IPS-20b (cell line): ENCODE measurements around the gene ENTPD6.

Source experiments
- H3K27ac ChIP-seq: one replicate; pipeline ENCODE4 v1.5.1; 2013; ENCODE audit warnings: low read length
- H3K27me3 ChIP-seq: 2 replicates; pipeline ENCODE4 v1.6.1; 2013; ENCODE audit warnings: mild to moderate bottlenecking, low read length, inconsistent platforms; ENCODE audit not compliant: insufficient read depth
- H3K36me3 ChIP-seq: 2 replicates; pipeline ENCODE4 v1.6.1; 2013; ENCODE audit warnings: low read depth, mild to moderate bottlenecking, inconsistent platforms, low read length, moderate library complexity; ENCODE audit not compliant: insufficient read depth
- H3K4me1 ChIP-seq: 2 replicates; pipeline ENCODE4 v1.6.1; 2013; ENCODE audit warnings: mild to moderate bottlenecking, control low read depth, inconsistent platforms, low read length, moderate library complexity; ENCODE audit not compliant: insufficient read depth
- H3K4me3 ChIP-seq: 2 replicates; pipeline ENCODE4 v1.5.1; 2013; ENCODE audit warnings: mild to moderate bottlenecking, low read length, inconsistent platforms
- H3K9ac ChIP-seq: 2 replicates; pipeline ENCODE4 v1.6.1; 2013; ENCODE audit warnings: low read depth, mild to moderate bottlenecking, inconsistent platforms, low read length, moderate library complexity
- H3K9me3 ChIP-seq: 2 replicates; pipeline ENCODE4 v1.6.1; 2013; ENCODE audit warnings: mild to moderate bottlenecking, low read depth, low read length, inconsistent platforms; ENCODE audit not compliant: insufficient read depth

ENTPD6 gene

GRCh38 chr20:25195014-25195961, at the start of gene ENTPD6:
Gene ENTPD6, plus strand, starts transcription at chr20:25195712. Its CDS starts 10,825 bp downstream, at chr20:25206537.
- Histone ChIP-seq H3K27me3 (peaks cover 12% of the 10 kb centered on the region; the same call in 1 of the 2 replicates), H3K9ac (peak within 1 kb of the TSS; percentile 77; the same call in 1 of the 2 replicates), H3K9me3 (no peaks in the 10 kb centered on the region), H3K4me3 (peak within 1 kb of the TSS; percentile 75), H3K27ac (peak within 1 kb of the TSS; percentile 20), H3K4me1 (peaks cover 11% of the 10 kb centered on the region; the same call in 1 of the 2 replicates), H3K36me3 (no peaks in the 10 kb centered on the region)

- Histone ChIP-seq H3K27me3 (peaks cover 26% of the 10 kb centered on the region), H3K27ac (no peak overlapping the region), H3K4me3 (no peak overlapping the region), H3K9ac (no peak overlapping the region), H3K36me3 (no peaks in the 10 kb centered on the region), H3K4me1 (no peaks in the 10 kb centered on the region), H3K9me3 (no peaks in the 10 kb centered on the region)
These were observed 48.5 kb upstream of the ENTPD6 start for GRCh38 chr20:25146976-25147375.

- Histone ChIP-seq H3K4me1 (no peaks in the 10 kb centered on the region), H3K36me3 (no peaks in the 10 kb centered on the region), H3K4me3 (no peak overlapping the region), H3K27ac (no peak overlapping the region), H3K9me3 (no peaks in the 10 kb centered on the region), H3K9ac (no peak overlapping the region), H3K27me3 (peaks cover 26% of the 10 kb centered on the region)
These were observed 47.8 kb upstream of the ENTPD6 start for GRCh38 chr20:25147716-25148115.

- no peak overlapping the region for H3K27ac ChIP-seq
- H3K9me3 ChIP-seq = no peaks in the 10 kb centered on the region
- H3K27me3 ChIP-seq = peaks cover 26% of the 10 kb centered on the region
- H3K9ac ChIP-seq = no peak overlapping the region
- no peaks in the 10 kb centered on the region for H3K4me1 ChIP-seq
- H3K36me3 ChIP-seq = no peaks in the 10 kb centered on the region
- H3K4me3 ChIP-seq = no peak overlapping the region
These were observed 47.1 kb upstream of the ENTPD6 start for GRCh38 chr20:25148181-25148981.

GRCh38 chr20:25148982-25149846, 46.3 kb upstream of the ENTPD6 start:
- H3K4me3 ChIP-seq = no peak overlapping the region
- H3K27me3 ChIP-seq = peaks cover 26% of the 10 kb centered on the region
- no peak overlapping the region for H3K27ac ChIP-seq
- H3K36me3 ChIP-seq = no peaks in the 10 kb centered on the region
- no peak overlapping the region for H3K9ac ChIP-seq
- no peaks in the 10 kb centered on the region for H3K4me1 ChIP-seq
- no peaks in the 10 kb centered on the region for H3K9me3 ChIP-seq

- H3K9me3 ChIP-seq = no peaks in the 10 kb centered on the region
- H3K4me3 ChIP-seq = no peak overlapping the region
- H3K9ac ChIP-seq = no peak overlapping the region
- H3K4me1 ChIP-seq = no peaks in the 10 kb centered on the region
- H3K27ac ChIP-seq = no peak overlapping the region
- H3K27me3 ChIP-seq = peaks cover 26% of the 10 kb centered on the region
- no peaks in the 10 kb centered on the region for H3K36me3 ChIP-seq
These were observed 45.5 kb upstream of the ENTPD6 start for GRCh38 chr20:25150016-25150415.

- Histone ChIP-seq H3K9ac (no peak overlapping the region), H3K4me3 (no peak overlapping the region), H3K36me3 (no peaks in the 10 kb centered on the region), H3K27ac (no peak overlapping the region), H3K9me3 (0 out of 2 replicates have a peak, but pooled peaks cover 3% of the 10 kb centered on the region), H3K4me1 (no peaks in the 10 kb centered on the region), H3K27me3 (0 out of 2 replicates have a peak, but pooled peaks cover 9% of the 10 kb centered on the region)
These were observed 37.5 kb upstream of the ENTPD6 start for GRCh38 chr20:25158043-25158442.

- H3K27ac ChIP-seq = no peak overlapping the region
- H3K27me3 ChIP-seq = 0 out of 2 replicates have a peak, but pooled peaks cover 9% of the 10 kb centered on the region
- H3K4me3 ChIP-seq = no peak overlapping the region
- H3K9ac ChIP-seq = no peak overlapping the region
- no peaks in the 10 kb centered on the region for H3K4me1 ChIP-seq
- no peaks in the 10 kb centered on the region for H3K36me3 ChIP-seq
- H3K9me3 ChIP-seq = peaks cover 16% of the 10 kb centered on the region; the same call in 1 of the 2 replicates
These were observed 35.0 kb upstream of the ENTPD6 start for GRCh38 chr20:25160467-25160866.

- H3K4me1 ChIP-seq = no peaks in the 10 kb centered on the region
- no peak overlapping the region for H3K9ac ChIP-seq
- H3K36me3 ChIP-seq = no peaks in the 10 kb centered on the region
- no peak overlapping the region for H3K27ac ChIP-seq
- no peak overlapping the region for H3K4me3 ChIP-seq
- peaks cover 21% of the 10 kb centered on the region; the same call in 1 of the 2 replicates for H3K9me3 ChIP-seq
- 0 out of 2 replicates have a peak, but pooled peaks cover 9% of the 10 kb centered on the region for H3K27me3 ChIP-seq
These were observed 34.6 kb upstream of the ENTPD6 start for GRCh38 chr20:25160897-25161296.

GRCh38 chr20:25165128-25165527, 30.4 kb upstream of the ENTPD6 start:
- H3K4me1 ChIP-seq = no peaks in the 10 kb centered on the region
- H3K27ac ChIP-seq = no peak overlapping the region
- no peak overlapping the region for H3K4me3 ChIP-seq
- no peaks in the 10 kb centered on the region for H3K36me3 ChIP-seq
- H3K9ac ChIP-seq = no peak overlapping the region
- 0 out of 2 replicates have a peak, but pooled peaks cover 9% of the 10 kb centered on the region for H3K27me3 ChIP-seq
- peaks cover 21% of the 10 kb centered on the region; the same call in 1 of the 2 replicates for H3K9me3 ChIP-seq
